ENCODE data around the gene TBC1D32. TPM values are rescaled to one million over a fixed set of nuclear protein-coding genes. Genes with fewer than 3 reads are reported as not detected.
A peak's percentile ranks its signal among the peaks of the same experiment; 100 is the strongest.
"Not testable (repeated sequence)": the region's sequence is repeated elsewhere in the genome, so short reads cannot be mapped to it uniquely, and the experiment has no call there.

The TBC1D32 gene
- total RNA-seq, result 7.9 TPM in 2 replicates

- DNase-seq (ENCODE audit: low read depth) (peak; percentile 80), FAIRE-seq (no peak)
- TF ChIP-seq CTCF (IDR thresholded peaks at IDR 0.05; ENCODE audit: insufficient read depth, low read length, severe bottlenecking), result no peak
- Histone ChIP-seq H3K27me3 (ENCODE audit: control insufficient read depth, insufficient read depth, low read length) (no peaks in the 10 kb centered on the region), H3K36me3 (ENCODE audit: control insufficient read depth, insufficient read depth, low read length) (no peaks in the 10 kb centered on the region), H3K4me3 (ENCODE audit: low read depth, low read length) (peak within 1 kb of the TSS; percentile 97)
Measured at GRCh38 chr6:121334299-121335086, at the start of gene TBC1D32. Gene TBC1D32 (minus strand): TSS chr6:121334480. CDS start chr6:121334430, 50 bp downstream.

DNA sequence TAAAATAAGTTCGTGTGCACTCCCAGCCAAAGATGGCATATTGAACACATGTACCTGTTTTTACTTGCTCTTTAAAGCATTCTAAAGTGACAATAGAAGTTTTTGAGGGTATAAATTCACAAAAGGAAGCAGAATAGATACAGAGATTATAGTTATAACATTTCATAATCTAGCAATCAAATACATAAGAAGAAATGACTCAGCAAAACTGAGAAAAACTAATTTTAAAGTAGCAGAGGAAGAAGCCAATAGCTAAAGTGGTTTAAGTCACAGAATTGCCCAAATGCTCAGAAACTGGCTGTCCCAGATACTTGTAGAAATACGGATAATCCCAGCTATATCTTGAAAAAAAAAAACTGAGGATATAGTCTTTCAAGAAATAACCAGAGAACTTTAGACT lies 49.2 kb upstream of the TBC1D32 start:
- H3K4me3 ChIP-seq (ENCODE audit: low read depth, low read length), result no peak overlapping the region
- H3K27me3 ChIP-seq (ENCODE audit: control insufficient read depth, insufficient read depth, low read length), result no peaks in the 10 kb centered on the region
- no peak for TF ChIP-seq CTCF (IDR thresholded peaks at IDR 0.05; ENCODE audit: insufficient read depth, low read length, severe bottlenecking)
- DNase-seq (ENCODE audit: low read depth) (no peak), FAIRE-seq (no peak)
- no peaks in the 10 kb centered on the region for H3K36me3 ChIP-seq (ENCODE audit: control insufficient read depth, insufficient read depth, low read length)

DNA sequence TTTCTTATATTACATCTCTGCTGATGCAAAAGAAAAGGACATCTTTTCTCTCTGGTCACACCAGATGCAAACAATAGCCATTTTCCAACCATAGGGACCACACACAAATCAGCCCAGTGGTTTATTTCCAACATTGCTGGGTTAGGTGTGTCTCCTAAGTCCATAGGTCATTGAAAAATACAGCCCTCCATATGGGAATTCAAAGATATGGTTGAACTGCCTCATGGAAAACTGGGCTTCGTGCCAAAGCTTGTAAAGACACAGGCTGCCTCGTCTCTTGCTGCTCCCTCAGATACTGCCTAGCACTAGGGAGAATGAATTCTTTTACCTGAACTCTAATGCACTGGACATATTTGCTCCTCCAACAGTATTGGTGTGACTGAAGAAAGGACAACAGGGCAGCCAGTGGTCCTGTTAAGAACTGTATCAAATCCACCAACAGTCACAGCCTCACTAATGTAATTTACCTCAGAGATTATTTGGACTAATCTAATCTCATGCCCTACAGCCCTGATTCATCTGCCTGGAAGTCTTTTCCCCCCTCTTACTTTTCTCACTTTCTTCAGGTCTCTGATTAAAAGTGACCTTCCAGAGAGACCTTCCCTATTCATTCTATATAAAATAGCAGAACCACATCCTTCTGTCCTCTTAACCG lies 48.3 kb upstream of the TBC1D32 start:
- Histone ChIP-seq H3K27me3 (ENCODE audit: control insufficient read depth, insufficient read depth, low read length) (no peaks in the 10 kb centered on the region), H3K36me3 (ENCODE audit: control insufficient read depth, insufficient read depth, low read length) (no peaks in the 10 kb centered on the region), H3K4me3 (ENCODE audit: low read depth, low read length) (no peak overlapping the region)
- TF ChIP-seq CTCF (IDR thresholded peaks at IDR 0.05; ENCODE audit: insufficient read depth, low read length, severe bottlenecking), result no peak
- FAIRE-seq, result no peak
- DNase-seq (ENCODE audit: low read depth), result no peak

DNA sequence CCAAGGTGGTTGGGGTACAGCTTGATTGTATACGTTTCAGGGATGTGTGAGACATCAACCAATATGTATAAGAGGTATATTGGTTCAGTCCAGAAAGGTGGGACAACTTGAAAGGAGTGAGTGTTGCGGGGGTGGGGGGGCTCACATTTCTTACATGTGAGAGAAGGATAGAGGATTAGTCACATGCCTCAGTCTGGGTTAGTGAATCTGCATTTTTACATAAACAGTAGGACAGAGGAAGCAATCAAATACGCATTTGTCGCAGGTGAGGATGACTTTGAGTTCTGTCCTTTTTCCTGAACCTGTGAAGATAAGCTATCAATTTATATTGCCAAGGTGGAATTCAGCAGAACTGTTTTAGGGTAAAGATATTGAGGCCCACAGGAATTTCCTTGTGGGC lies 42.1 kb upstream of the TBC1D32 start:
- H3K36me3 ChIP-seq (ENCODE audit: control insufficient read depth, insufficient read depth, low read length), result no peaks in the 10 kb centered on the region
- H3K27me3 ChIP-seq (ENCODE audit: control insufficient read depth, insufficient read depth, low read length), result no peaks in the 10 kb centered on the region
- no peak overlapping the region for H3K4me3 ChIP-seq (ENCODE audit: low read depth, low read length)
- FAIRE-seq (no peak), DNase-seq (ENCODE audit: low read depth) (no peak)
- no peak for TF ChIP-seq CTCF (IDR thresholded peaks at IDR 0.05; ENCODE audit: insufficient read depth, low read length, severe bottlenecking)

DNA sequence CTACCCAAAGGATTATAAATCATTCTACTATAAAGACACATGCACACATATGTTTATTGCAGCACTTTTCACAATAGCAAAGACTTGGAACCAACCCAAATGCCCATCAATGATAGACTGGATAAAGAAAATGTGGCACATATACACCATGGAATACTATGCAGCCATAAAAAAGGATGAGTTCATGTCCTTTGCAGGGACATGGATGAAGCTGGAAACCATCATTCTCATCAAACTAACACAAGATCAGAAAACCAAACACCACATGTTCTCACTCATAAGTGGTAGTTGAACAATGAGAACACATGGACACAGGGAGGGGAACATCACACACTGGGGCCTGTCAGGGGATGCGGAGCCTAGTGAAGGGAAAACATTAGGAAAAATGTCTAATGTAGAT lies 39.9 kb upstream of the TBC1D32 start:
- DNase-seq (ENCODE audit: low read depth); H3K27me3 ChIP-seq (ENCODE audit: control insufficient read depth, insufficient read depth, low read length); H3K4me3 ChIP-seq (ENCODE audit: low read depth, low read length); H3K36me3 ChIP-seq (ENCODE audit: control insufficient read depth, insufficient read depth, low read length); FAIRE-seq: not testable (repeated sequence)
